DMS 273 treated with DMSO at 0.1 percent for 48 hours (cell line): Measurements from ENCODE around the gene SIN3A.
"Not testable (repeated sequence)": the region's sequence is repeated elsewhere in the genome, so short reads cannot be mapped to it uniquely, and the experiment has no call there.

Experiments used
- DNase-seq: peaks from one replicate; lab custom pipeline; 2025; lab: John Stamatoyannopoulos, UW

SIN3A gene

DNA sequence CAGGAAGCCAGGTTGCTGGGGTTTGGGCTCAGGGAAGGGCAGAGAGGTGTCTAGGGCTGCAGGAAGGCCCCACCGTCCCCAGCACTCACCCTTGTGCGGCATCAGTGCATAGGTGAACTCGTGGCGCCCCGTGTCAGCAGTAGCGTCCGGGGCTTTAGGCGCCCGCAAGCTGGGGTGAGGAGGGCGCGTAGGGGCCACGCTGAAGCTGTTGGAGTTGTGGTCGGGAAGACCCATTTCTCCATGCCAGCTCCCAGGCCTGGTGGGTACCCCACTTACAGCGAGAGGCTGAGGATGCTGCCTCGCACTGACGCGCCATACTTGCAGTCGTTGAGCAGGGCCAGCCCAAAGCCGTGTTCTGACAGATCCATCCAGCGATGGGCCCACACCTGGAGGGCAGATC is 95.0 kb downstream of the SIN3A start:
- DNase-seq, result no peak

DNA sequence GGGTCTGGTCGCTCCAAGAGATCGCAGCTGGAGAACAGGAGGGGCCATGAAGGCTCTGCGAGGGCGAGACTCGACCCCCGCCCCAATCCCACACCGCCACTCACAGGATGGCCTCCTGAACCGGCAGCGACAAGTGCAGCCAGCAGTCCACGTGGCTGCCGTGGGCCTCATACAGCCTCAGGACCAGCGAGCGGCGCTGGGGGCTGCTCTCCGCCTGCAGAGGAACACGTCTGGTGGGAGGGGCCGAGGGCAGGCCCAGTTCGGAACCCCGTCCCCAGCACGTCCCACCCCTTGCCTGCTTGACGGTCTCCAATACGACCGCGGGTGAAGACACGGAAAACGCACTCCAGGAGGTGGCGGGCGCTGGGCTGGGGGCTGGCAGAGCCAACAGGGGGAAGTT is 95.5 kb downstream of the SIN3A start:
- DNase-seq, result no peak

DNA sequence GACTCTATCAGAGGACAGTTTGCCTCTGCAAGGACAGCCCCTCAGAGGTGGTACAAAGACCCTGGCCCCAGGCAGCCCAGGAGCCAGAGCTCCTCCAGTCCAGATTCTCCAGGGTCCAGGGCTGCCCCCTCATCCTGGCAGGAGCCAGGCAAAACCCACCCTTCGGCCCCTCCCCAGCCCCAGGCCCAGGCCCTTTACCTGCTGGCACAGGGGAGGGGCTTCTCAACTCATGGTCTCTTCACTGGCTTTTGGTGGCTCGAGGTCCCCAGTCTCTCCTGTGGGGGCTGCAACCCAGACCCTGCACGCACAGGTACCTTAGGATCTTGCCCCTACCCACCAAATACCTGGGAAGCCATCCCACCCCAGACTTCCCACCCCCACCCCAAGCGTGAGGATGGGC is 96.1 kb downstream of the SIN3A start:
- no peak for DNase-seq

DNA sequence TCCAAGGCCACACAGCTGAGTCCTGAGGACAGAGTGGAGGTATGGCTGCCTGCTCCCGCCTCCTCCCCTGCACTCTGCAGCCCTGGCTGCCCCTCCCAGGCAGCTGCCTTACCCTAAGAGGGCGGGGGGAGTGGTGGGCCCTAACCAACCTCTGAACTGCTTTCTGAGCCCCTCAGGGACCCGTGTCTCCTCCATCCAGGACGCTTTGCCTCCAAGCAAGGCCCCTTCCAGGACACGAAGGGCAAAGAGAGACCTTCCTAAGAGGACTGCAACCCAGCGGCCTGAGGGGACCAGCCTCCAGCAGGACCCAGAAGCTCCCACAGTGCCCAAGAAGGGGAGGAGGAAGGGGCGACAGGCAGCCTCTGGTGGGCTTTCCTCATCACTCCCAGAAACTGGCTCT is 97.0 kb downstream of the SIN3A start:
- no peak for DNase-seq

DNA sequence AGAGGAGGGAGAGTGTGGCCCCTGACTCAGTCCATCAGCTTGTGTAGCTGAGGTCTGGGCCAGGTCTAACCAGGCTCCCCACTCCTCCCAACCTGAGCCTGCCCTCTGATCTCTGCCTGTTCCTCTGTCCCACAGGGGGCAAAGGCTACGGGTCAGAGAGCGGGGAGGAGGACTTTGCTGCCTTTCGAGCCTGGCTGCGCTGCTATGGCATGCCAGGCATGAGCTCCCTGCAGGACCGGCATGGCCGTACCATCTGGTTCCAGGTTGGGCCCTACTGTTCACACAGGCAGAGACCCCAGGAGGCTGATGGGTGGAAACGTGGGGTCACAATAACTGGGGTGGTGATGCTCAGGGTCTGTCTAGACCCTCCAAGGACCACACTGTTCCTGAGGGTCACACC is 97.9 kb downstream of the SIN3A start:
- no peak for DNase-seq

DNA sequence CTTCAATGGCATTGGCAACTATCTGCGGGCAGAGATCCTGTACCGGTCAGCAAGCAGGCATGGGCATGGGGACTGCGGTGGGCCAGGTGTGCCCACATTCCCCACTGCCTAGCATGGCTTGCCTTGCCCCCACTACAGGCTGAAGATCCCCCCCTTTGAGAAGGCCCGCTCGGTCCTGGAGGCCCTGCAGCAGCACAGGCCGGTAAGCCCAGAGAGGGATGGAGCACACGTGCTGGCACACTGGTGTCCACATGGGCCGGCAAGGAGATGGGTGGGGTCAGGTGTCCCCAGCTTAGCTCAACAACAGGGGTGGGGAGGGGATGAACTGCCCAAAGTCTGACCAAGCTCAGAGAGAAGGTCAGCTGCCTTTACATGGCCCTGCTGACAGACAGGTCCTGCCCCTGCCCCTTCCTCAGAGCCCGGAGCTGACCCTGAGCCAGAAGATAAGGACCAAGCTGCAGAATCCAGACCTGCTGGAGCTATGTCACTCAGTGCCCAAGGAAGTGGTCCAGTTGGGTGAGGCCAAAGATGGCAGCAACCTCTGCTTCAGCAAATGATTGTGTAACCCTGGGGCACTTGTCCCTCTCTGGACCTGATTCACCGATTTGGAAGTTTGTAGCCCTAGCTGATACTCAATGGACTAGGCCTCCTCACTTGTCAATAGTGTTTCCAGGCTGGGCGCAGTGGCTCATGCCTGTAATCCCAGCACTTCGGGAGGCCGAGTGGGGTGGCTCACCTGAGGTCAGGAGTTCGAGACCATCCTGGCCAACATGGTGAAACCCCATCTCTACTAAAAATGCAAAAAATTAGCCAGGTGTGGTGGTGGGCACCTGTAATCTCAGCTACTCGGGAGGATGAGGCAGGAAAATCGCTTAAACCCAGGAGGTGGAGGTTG is 99.1 kb downstream of the SIN3A start:
- DNase-seq, result no peak

DNA sequence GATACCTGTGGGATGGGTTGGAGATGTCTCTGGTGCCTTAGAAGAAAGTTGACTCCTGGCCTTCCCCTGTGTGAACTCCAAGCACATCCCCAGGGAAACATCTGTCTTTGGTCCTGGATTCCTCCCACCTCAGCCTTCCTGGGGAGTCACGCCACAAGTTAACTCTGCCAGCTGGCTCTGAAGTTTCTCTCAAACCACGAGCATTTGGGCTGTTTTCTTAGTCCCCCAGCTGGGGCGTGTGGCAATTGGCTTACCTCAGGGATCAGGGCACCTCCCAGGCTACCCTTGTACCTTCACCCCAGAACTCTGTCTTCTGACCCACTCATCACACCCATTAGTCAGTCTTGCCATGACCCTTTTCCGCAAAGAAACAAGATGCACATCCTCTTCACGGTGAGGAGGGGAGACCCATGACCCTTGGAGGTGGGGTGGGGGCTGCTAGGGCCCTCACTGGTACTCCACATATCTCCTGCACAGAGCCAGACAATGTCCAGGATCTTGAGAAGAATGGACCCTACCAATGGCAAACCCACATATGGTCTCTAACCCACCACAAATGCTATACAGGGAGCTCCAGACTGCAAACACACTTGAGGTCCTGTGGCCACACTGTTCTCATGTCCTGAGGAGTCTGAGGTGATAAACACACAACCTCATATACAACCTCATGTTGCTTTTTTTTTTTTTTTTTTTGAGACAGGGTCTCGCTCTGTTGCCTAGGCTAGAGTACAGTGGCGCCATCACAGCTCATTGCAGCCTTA is 100.7 kb downstream of the SIN3A start:
- no peak for DNase-seq

DNA sequence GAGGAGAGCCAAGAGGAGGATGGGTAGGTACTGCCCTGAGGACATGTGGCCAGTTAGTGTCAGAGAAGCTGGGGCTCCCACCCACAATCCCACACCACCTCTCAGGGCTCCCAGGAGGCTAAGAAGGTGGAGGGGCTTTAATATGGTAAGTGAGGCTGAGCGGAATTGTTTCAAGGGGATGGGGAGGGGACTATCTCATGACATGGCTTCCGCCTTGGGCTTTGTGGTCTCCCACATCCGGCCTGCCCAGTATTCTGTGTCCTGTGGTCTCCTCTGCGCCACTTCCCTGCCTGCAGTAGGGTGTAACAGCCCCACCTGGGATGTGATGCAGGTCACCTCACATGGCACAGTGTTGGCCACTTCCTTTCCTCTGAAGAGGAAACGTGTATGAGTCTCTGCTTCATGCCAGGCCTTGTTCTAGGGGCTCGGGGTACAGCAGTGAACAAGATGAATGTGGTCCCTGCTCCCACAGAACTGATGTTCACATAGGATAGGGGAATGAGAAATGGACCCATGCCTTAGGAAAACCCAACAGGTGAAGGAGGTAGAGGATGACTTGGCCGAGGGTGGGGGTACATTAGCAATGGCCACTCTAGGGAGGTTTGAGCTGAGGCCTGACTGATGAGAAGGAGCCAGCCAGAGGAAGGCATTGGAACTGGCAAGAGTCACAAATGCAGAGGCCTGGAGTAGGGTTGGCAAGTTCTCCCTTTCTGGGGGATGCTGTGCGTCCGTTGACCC is 101.5 kb downstream of the SIN3A start:
- DNase-seq, result no peak

DNA sequence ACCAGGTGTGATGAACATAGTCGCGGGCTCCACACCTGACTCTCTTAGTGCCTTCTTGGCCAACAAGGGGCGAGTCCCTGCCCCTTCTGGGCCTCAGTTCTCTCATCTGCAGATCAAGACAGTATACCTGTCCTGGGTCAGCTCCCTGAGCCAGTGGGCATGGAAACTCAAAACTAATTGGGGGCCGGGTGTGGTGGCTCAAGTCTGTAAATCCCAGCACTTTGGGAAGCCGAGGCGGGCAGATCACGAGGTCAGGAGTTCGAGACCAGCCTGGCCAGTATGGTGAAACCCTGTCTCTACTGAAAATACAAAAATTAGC is 102.2 kb downstream of the SIN3A start:
- DNase-seq, result not testable (repeated sequence)

DNA sequence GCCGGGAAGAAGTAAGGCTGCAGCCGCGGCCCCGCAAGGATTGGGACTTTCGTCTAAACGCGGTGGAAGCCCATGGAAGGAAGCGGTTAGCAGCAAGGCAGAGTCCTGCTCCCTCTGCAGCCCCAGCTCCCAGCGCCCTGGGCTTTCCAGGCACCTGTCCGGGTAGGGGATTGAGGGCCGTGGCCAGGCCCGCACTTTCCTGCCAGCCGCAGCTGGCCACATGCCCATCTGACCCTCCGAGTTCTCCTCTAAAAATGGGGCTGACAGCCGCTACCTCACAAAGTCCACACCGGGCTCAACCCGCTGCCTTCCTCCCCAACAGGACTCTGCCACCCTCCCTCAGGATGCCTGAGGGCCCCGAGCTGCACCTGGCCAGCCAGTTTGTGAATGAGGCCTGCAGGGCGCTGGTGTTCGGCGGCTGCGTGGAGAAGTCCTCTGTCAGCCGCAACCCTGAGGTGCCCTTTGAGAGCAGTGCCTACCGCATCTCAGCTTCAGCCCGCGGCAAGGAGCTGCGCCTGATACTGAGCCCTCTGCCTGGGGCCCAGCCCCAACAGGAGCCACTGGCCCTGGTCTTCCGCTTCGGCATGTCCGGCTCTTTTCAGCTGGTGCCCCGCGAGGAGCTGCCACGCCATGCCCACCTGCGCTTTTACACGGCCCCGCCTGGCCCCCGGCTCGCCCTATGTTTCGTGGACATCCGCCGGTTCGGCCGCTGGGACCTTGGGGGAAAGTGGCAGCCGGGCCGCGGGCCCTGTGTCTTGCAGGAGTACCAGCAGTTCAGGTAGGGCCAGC is 102.7 kb downstream of the SIN3A start:
- no peak for DNase-seq

DNA sequence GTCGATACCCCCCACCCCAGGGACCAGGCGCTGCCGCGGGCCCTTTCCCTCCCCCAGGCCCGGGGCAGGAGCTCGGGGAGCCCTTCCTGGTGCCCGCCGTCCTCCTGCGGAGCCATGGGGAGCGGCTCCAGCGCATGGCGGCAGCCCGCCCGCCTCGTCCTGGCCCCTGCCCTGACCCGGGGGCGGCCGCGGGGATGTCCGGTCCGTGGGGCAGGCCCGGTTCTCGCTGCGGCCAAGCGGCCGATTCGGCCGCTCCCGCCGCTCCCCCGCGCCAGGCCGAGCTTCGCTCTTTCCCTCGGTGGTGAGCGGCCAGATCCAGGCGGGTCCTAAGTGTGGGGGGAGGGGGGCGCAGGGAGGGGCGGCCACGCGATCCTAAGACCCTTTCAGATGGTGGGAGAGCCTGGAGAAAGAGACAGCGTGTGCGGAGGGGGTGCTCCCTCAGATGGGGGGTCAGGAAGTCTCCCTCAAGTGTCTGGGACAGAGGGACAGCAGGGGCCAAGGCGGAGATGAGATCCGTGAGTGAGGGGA is 103.4 kb downstream of the SIN3A start:
- no peak for DNase-seq

DNA sequence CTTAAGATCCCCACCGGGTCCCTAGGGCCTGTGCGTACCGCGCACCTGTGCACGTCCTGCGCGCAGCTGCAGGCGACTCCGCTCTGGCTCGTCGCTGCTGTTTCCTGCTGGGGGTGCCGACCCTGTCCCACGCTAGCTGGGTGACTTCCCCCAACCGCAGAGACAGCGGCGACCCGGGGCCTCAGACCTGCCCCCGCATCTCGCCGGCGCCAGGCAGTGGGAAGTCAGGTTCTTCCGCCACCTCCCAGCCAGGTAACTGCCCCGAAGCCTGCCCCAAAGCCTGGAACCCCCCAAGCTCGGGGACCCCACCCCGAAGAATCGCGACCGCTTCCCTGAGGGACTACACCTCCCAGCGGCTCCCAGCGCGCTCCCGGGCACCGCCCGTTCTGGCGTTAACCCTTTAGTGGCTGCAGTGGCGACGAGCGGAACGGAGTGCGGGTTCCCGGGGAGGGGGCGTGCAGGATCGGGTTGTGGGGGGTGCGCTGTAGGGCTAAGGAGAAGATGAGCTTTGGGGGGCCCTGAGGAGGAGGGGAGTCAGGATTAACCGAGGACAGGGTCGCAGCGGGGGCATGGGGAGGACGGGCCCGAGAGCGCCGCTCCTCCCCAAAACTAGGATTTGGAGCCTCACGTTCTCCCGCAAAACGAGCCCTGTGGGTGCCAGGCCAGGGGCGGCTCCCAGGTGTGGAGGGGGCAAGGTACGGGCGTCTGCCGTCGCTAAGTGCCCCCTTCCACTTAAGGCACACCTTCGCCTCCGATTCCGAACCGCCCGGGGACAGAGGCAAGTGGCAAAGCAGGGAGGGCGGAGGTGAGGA is 104.1 kb downstream of the SIN3A start:
- no peak for DNase-seq

DNA sequence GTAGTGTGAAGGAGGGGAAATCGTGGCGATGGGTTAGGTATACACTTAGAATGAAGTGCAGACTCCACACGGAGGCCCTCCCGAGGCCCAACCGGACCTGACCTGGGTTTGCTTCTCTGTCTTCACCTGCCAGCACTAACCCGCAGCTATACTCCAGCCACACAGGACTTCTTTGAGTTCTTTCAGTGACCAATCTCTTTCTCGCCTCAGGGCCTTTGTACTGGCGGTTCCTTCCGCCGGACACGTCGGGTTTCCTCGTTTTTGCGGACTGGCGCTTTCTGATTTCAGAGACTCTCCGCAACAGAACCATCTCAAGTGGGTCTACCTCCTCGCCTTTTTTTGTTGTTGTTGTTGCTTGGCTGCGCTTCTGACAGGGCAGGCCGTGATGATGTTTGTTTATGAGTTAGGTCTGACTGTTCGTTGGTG is 104.7 kb downstream of the SIN3A start, which contains the start of gene NEIL1:
Gene NEIL1 (plus strand): TSS at position 244 of the 426 bp plus-strand sequence. CDS start 1,867 bp downstream, outside the sequence.
- DNase-seq, result no peak

DNA sequence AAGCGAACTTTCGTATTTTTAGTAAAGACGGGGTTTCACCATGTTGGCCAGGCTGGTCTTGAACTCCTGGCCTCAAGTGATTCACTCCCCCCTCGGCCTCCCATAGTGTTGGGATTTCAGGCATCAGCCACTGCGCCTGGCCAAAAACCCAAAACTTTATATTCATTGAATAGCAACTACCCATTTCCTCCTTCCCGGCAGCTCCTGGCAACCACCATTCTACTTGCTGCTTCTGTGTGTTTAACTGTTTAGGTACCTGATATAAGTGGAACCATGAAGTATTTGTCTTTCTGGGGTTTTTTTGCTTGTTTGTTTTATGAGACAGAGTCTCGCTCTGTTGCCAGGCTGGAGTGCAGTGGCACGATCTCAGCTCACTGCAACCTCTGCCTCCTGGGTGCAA is 107.5 kb downstream of the SIN3A start:
- not testable (repeated sequence) for DNase-seq

DNA sequence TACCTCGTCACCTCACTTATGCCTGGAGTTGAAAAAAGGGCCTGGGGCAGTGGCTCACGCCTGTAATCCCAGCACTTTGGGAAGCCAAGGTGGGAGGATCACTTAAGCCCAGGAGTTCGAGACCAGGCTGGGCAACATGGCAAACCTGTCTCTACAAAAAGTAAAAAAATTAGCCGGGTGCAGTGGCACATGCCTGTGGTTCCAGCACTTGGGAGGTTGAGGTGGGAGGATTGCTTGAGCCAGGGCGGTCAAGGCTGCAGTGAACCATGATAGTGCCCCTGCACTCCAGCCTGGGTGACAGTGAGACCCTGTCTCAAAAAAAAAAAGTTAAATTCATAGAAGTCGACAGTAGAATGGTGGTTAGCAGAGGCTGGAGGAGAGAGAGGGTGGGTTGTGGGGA is 109.3 kb downstream of the SIN3A start:
- DNase-seq, result no peak

DNA sequence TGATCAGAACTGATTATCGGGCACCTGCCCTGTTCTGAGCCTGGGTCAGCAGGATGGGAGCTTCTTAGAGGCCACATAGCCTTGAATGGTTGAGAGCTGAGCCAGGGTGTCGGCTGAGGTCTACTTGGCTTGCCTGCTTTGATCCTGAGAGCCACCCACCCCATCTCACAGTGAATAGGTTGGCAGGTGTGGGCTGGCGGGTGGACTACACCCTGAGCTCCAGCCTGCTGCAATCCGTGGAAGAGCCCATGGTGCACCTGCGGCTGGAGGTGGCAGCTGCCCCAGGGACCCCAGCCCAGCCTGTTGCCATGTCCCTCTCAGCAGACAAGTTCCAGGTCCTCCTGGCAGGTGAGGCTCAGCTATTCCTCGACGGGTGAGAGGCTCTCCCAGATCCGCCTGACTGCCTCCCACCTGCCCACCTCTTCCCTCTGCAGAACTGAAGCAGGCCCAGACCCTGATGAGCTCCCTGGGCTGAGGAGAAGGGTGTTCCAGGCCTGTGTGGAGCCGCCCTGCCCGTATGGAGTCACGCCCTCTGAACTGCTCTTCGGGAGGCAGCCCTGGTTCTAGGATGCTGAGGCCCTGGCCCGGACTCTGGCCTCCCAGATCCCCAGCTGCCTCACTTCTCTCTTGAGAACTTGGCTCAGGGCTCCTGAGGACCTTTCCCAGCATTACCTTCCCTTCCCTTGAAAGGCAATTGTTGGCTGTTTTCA is 111.8 kb downstream of the SIN3A start:
- DNase-seq, result no peak

DNA sequence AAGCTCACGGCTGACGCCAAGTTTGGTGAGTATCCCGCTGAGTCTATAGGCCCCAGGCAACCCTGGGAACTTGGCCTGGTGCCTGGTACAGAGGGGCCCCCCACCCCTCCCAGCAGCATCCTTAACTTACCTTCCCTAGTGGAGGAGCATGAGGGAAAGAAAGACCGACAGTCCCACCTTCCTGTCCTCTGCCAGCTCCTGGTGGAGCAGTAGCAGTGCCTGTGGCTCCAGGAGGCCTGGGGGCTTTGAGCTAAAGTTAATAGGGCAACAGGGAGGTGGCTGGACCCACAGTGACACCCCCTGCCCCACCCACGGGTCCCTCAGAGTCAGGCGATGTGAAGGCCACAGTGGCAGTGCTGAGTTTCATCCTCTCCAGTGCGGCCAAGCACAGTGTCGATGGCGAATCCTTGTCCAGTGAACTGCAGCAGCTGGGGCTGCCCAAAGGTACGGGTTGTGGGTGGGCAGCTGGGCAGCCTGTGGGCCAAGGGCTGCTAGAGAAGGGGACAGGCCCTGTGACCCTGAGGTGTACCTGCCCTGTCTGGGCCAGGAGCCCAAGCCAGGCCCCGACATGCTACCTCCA is 112.7 kb downstream of the SIN3A start:
- no peak for DNase-seq

DNA sequence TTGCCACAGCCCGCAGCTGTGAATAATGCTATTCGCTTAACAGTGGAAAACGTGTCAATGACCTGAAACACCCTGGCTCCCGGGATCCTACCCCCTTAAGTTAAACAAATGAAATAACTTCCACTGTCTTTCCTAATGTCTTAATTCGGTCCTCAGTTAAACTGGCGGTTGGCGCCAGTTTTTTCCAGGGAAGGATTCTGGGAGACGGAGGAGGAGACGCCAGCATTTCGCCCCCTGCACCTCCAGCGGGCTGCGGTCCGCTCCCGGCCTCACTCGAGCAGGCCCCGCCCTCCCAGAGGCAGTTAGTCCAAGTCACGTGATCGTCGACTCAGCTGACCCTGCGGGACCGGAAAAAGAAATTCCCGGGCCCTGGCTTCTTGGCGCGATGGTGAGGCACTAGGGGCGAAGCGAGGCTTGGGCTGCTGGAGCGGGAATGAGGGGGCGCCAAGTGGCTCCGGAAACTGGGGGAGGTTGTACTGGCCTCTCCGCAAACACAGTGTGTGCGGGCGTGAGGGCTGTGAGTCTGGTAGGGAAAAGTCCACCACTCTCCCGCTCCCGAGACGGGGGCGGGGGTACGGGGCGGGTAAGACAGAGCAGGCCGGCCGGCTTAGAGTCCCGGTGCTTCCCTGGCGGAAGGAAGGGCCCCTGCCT is 115.7 kb downstream of the SIN3A start, which contains the start of gene COMMD4:
Gene COMMD4 (plus strand): TSS at position 359 of the 651 bp plus-strand sequence. CDS start 27 bp downstream, at position 386.
- peak; percentile 73 for DNase-seq

DNA sequence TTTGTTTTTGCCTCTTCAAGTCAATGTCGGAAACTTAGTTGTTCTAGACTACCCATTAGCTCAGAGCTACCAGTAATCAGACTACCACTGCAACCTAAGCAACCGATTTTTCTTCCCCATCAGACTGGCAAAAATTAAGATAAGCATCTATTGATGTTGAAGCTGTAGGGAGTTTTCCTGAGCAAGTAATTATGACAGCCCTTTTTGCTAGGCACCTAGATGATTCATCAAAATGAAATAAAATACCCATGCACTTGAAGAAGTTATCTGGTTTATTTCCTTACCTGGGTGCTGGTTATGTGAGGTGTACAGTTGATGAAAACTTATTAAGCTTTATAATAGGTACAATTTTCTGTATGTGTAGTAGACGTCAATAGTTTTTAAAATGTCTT is 116.2 kb downstream of the SIN3A start:
- no peak for DNase-seq
